HG03460 (cell line): ENCODE results near the gene KLHL8.
"Not testable (repeated sequence)": the region's sequence is repeated elsewhere in the genome, so short reads cannot be mapped to it uniquely, and the experiment has no call there.

Experiments used
- ATAC-seq: cut with Tn5 transposase; IDR thresholded peaks from one replicate; pipeline ENCODE4 v1.9.1; 2021; ENCODE audit not compliant: unreplicated experiment

The KLHL8 gene

GRCh38 chr4:87180767-87181166, 39.7 kb downstream of the KLHL8 start:
- no peak for ATAC-seq

- no peak for ATAC-seq
Measured at GRCh38 chr4:87179751-87180150, 40.7 kb downstream of the KLHL8 start.

DNA sequence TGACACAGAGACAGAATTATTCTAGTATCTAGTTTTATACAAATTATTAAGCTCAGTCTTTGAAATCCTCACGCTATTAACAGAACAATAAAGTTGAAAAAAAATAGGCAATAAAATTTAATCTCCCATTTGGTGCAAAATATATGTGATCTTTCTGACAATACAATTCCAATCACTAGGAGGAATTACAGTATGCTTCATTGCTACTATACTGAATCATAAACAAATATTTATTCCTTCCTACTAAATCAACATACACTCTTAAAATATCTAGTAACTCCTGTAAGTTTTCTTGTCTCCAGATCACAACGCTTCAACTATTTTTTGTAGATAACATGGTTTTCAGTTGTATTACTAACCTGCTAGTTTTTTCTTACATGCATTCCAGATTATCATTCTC, 45.7 kb downstream of the KLHL8 start:
- no peak for ATAC-seq

- ATAC-seq, result no peak
Measured at GRCh38 chr4:87171944-87172343, 48.5 kb downstream of the KLHL8 start.

DNA sequence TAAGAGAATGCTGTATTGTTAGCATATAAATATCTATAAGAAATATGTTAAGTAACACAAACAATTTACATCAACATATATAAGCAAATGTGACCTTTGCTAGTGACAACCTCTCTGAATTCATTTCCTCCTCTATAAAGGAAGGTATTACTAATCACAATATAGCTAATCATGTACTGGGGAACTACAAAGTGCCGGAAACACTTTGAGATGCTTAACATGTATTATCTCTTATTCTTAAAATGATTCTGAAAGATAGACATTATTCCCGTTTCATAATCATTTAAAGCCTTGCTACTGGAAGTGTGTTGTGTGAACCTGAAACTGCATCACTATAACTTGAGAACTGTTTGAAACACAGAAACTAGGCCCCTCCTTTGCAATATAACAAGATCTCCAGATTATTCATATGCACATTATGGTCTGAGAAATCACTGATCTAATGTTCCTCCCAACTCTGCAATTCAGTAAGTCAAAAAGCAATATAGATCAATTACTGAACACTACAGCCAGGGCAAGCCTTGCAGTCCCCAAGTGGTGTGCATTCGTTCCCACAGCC, 54.0 kb downstream of the KLHL8 start:
- no peak for ATAC-seq

DNA sequence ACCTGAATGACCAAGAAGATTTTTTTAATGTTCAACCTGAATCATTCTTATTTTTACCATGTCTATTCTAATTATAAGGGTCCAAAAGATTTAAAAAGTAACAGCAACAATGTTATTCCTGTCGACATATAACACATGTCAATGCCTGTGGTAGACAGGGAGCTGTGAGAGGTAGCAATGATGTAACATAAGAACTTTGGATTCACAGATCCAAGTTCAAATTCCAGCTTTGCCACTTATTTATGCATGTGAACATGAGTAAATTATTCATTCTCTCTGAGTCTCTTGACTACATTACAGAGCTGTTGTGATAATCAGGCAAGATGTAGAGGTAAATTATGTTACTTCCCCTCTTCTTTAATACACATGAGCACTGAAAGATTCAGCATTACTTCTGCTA, 54.5 kb downstream of the KLHL8 start:
- ATAC-seq, result no peak

- no peak for ATAC-seq
Measured at GRCh38 chr4:87153078-87153870, 67.1 kb downstream of the KLHL8 start.

- no peak for ATAC-seq
Measured at GRCh38 chr4:87152310-87153041, 67.9 kb downstream of the KLHL8 start.

DNA sequence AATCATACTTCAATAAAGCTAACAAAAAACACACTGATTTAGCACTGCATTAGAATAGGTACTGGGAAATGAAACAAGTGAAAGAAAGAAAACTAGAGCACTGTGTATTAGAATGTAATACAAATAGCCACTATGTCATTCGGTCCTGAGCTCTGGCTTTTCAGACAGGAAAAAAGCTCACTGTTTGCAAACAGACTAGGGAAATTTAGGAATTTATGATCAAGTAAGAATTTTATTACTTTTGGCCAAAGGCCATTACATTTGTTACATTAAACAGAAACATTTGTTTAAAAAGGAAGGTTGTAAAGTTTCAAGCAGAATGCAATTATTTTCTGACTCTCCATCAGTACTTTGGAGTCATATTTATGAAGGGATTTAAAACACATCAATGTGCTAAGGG, 68.7 kb downstream of the KLHL8 start:
- ATAC-seq, result no peak

DNA sequence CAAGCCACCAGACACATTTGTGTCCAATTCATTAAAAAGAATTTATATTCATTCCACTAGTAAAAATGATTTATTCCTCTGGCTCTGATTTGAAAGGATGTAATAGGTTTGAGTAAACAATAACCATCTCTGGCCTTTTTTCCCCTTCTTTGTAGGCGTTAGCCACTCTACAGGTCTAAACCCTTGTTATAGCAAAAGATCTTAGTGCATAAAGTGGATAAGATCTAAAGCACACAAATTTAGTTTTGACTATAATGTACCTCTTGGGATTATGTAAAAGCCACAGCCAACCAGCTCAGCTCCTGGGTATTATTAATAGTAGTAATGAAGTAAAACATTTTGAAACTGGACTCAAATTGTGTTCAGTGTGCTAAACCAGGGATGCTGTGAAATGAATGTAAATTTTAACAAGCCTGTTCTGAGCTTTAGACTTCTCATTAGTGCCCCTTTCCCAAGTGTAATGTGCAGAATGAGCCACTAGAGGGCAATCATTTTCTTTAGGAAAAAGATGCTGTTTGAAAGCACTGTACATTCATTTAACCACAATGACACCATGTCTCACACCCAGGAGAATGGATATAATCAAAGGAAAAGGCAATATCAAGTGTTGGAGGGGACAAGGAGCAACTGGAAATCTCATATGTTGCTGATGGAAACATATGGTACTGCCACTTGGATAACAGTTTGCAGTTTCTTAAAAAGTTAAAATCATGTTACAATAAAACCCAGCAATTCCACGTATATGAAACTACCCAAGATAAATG, 69.7 kb downstream of the KLHL8 start:
- ATAC-seq, result peak; percentile 44

DNA sequence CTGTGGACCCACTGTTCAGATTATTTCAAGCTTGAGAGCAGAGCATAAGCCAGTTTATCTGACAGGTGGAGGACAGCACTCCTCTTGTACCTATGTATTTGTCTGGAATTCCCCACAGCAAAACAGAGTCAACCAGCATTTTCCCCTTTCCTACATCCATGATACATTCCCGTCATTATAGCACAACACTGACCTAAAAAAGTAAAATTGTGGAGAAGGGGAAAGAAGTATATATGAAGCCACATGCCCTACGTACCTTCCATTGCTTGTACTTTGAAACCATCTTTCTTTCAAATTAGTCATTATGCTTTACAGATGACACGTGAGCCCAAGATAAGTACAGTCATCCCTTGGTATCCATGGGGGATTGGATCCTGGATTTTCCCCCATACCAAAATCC, 73.3 kb downstream of the KLHL8 start:
- no peak for ATAC-seq

- ATAC-seq, result not testable (repeated sequence)
Measured at GRCh38 chr4:87145934-87146333, 74.5 kb downstream of the KLHL8 start.

- ATAC-seq, result no peak
Measured at GRCh38 chr4:87144356-87144755, 76.1 kb downstream of the KLHL8 start.

- ATAC-seq, result no peak
Measured at GRCh38 chr4:87141428-87141827, 79.0 kb downstream of the KLHL8 start.

DNA sequence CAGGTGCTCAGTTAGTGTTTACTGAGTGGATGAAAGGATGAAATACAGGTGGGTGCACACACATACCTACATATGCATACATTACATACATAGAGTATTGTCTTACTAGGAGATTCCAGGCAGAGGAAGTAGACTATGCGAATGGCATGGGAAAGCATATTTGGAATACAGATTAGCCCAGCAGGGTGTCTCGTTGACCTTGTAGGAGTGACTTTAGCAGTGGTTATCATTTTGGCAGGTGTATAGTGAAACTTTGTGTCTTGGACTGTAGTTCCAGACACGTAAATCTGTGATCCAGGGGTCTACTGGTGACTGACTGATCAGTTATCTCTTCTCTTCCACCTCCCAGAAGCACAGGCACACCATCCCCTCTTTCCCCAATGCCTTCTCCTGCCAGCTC, 86.3 kb downstream of the KLHL8 start:
- no peak for ATAC-seq

DNA sequence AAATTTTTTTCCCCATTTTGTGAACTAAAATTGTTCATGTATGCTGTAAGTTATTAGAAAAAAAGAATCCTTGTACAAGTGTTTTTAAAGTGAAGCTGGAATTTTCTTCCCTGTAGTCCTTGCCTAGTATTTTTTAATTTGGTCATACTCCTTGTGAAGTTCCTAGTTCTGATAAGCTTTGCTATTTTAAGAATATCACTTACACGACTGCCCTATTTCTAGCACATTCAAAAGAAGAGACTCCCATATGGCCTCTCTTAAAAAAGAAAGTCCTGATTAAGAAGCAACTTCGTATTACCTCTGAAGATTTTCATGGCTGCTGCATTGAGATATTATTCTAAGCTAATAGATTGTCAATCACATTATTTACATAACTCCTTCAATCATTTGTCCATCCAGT, 87.2 kb downstream of the KLHL8 start:
- no peak for ATAC-seq

DNA sequence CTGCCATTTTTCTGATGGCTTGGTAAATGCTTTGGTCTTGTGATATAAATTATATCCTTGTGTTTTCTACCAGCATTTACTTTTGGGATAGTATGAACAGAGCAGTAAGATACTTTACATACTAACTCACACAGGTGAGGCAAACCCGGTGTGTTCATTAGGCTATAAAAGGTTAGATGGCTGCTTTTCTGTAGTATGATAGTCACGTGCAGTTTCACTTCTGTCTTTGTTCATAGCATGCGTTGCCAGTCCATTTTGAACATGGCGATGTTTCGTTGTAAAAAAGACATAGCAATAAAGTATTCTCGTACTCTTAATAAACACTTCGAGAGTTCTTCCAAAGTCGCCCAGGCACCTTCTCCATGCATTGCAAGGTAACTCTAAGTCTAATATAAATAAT, 88.4 kb downstream of the KLHL8 start:
- ATAC-seq, result no peak

DNA sequence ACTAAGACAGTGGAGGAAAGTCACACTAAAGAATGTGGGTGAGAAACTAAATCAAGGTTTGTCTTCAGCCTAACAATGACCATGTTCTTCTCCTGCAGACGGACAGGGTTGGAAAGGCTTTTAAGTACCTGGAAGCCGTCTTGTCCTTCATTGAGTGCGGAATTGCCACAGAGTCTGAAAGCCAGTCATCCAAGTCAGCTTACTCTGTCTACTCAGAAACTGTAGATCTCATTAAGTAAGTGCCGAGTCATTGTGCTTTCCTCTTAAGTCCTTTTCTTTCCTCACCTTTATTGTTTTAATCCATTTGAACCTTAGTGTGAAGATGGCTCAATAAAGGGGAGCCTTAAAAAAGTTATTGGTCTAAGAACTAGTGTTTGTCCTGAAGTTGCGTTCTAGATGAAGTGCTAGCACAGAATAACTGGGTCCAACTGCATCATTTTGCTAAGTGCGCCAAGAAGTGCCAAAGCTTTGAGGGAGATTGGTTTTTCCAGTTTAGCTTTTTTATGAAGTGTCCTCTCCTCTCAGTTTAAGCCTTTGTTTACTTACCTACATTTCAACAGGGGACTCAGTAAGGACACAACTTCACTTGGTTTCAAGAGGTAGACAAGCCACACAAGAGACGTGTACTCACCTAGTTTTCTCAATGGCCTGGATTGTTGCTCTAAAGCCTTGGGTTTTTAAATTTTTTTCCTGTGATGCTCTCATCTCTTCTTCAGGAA, 89.3 kb downstream of the KLHL8 start:
- no peak for ATAC-seq

DNA sequence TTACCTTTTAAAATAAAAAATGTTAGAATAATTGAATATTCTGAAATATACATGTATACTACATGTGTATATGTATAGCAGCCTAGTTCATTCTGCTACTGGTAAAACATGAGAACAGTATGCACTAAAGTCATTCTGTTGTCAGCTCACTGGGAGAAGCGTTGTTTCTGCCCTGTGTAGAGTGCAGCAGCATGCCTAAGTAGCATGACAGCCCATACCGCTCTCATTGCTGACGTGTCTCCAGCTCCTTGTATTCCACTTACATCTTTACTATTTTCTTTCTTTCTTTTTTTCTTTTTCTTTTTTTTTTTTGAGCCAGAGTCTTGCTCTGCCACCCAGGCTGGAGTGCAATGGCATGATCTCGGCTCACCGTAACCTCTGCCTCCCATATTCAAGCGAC, 90.7 kb downstream of the KLHL8 start:
- ATAC-seq, result no peak

- ATAC-seq, result no peak
Measured at GRCh38 chr4:87128006-87128705, 92.3 kb downstream of the KLHL8 start.
